ENCODE data around the gene OR6C70.
"Not testable (repeated sequence)": the region's sequence is repeated elsewhere in the genome, so short reads cannot be mapped to it uniquely, and the experiment has no call there.

Gene OR6C70

GRCh38 chr12:55470088-55470829, at the start of gene OR6C70:
Gene OR6C70, minus strand, starts transcription at chr12:55470138. Its CDS starts 0 bp downstream, at chr12:55470138.
- no peak for DNase-seq (ENCODE audit: low read depth)

GRCh38 chr12:55516391-55516790, 46.5 kb upstream of the OR6C70 start:
- DNase-seq (ENCODE audit: low read depth): no peak

GRCh38 chr12:55515696-55516095, 45.8 kb upstream of the OR6C70 start:
- DNase-seq (ENCODE audit: low read depth): no peak

- no peak for DNase-seq (ENCODE audit: low read depth)
These were observed 31.7 kb upstream of the OR6C70 start for GRCh38 chr12:55501601-55502000.

GRCh38 chr12:55499810-55500252, 29.9 kb upstream of the OR6C70 start:
- no peak for DNase-seq (ENCODE audit: low read depth)

- no peak for DNase-seq (ENCODE audit: low read depth)
These were observed 29.3 kb upstream of the OR6C70 start for GRCh38 chr12:55499231-55499630.

GRCh38 chr12:55495490-55495889, 25.6 kb upstream of the OR6C70 start:
- no peak for DNase-seq (ENCODE audit: low read depth)

- DNase-seq (ENCODE audit: low read depth): no peak
These were observed 22.1 kb upstream of the OR6C70 start, which contains the start of gene OR6C68 for GRCh38 chr12:55492078-55492477. Gene OR6C68, plus strand, starts transcription at chr12:55492378. Its CDS starts 0 bp downstream, at chr12:55492378.

- DNase-seq (ENCODE audit: low read depth): not testable (repeated sequence)
These were observed 14.3 kb upstream of the OR6C70 start for GRCh38 chr12:55484284-55484683.

- DNase-seq (ENCODE audit: low read depth): not testable (repeated sequence)
These were observed 9.2 kb upstream of the OR6C70 start for GRCh38 chr12:55479136-55479535.

GRCh38 chr12:55472264-55472663, 2.3 kb upstream of the OR6C70 start:
- DNase-seq (ENCODE audit: low read depth): no peak

GRCh38 chr12:55469291-55469690, 647 bp downstream of the OR6C70 start:
- DNase-seq (ENCODE audit: low read depth): no peak

GRCh38 chr12:55467836-55468235, 2.1 kb downstream of the OR6C70 start:
- no peak for DNase-seq (ENCODE audit: low read depth)

GRCh38 chr12:55464926-55465325, 5.0 kb downstream of the OR6C70 start:
- not testable (repeated sequence) for DNase-seq (ENCODE audit: low read depth)

GRCh38 chr12:55448825-55449224, 21.1 kb downstream of the OR6C70 start:
- no peak for DNase-seq (ENCODE audit: low read depth)

- DNase-seq (ENCODE audit: low read depth): no peak
These were observed 23.6 kb downstream of the OR6C70 start for GRCh38 chr12:55446326-55446725.

- DNase-seq (ENCODE audit: low read depth): no peak
These were observed 24.6 kb downstream of the OR6C70 start for GRCh38 chr12:55445357-55445756.

- DNase-seq (ENCODE audit: low read depth): no peak
These were observed 26.2 kb downstream of the OR6C70 start, which contains the start of gene OR6C2 for GRCh38 chr12:55443776-55444175. Gene OR6C2, plus strand, starts transcription at chr12:55444076. Its CDS starts 8,138 bp downstream, at chr12:55452214.

GRCh38 chr12:55441233-55441632, 28.7 kb downstream of the OR6C70 start:
- not testable (repeated sequence) for DNase-seq (ENCODE audit: low read depth)

- DNase-seq (ENCODE audit: low read depth): no peak
These were observed 41.4 kb downstream of the OR6C70 start for GRCh38 chr12:55428331-55429243.

- no peak for DNase-seq (ENCODE audit: low read depth)
These were observed 44.0 kb downstream of the OR6C70 start, which contains the start of gene OR6C76 for GRCh38 chr12:55425954-55426353. Gene OR6C76, plus strand, starts transcription at chr12:55426254. Its CDS starts 0 bp downstream, at chr12:55426254.

GRCh38 chr12:55420307-55420962, 49.5 kb downstream of the OR6C70 start:
- no peak for DNase-seq (ENCODE audit: low read depth)
